ENCODE data around the gene CSAD.

GRCh38 chr12:53180220-53180930 is at the start of gene CSAD, which contains the start of gene ZNF740:
- TF ChIP-seq EZH2 (IDR thresholded peaks at IDR 0.05; ENCODE audit: borderline replicate concordance, low read length) (no peak), CTCF (conservative IDR thresholded peaks at IDR 0.05 in 1 of 2, IDR thresholded peaks at IDR 0.05 in 1 of 2; ENCODE audit: extremely low read depth in 1 of 2, insufficient read depth in 1 of 2, low read depth in 1 of 2, low read length in 2 of 2) (no peak)

Data from mammary epithelial cell (primary cell).